EL (cell line): Measurements from ENCODE around the gene PCDHB10.
"Not testable (repeated sequence)": the region's sequence is repeated elsewhere in the genome, so short reads cannot be mapped to it uniquely, and the experiment has no call there.

Experiments
- DNase-seq: peaks from one replicate; pipeline ENCODE4 v3.0.0-alpha.2; 2016

Gene PCDHB10

GRCh38 chr5:141192110-141192725, at the start of gene PCDHB10:
PCDHB10 (plus strand) TSS chr5:141192353; CDS start chr5:141192553, 200 bp downstream.
- peak; percentile 38 for DNase-seq

GRCh38 chr5:141149812-141150211, 42.3 kb upstream of the PCDHB10 start, which contains the start of gene PCDHB6:
PCDHB6 (plus strand) TSS chr5:141150057; CDS start chr5:141150258, 201 bp downstream.
- DNase-seq = peak; percentile 30

- no peak for DNase-seq
Observed at GRCh38 chr5:141150224-141150992, 41.7 kb upstream of the PCDHB10 start.

GRCh38 chr5:141150993-141151325, 41.2 kb upstream of the PCDHB10 start:
- no peak for DNase-seq

GRCh38 chr5:141151632-141152031, 40.5 kb upstream of the PCDHB10 start:
- not testable (repeated sequence) for DNase-seq

- DNase-seq = not testable (repeated sequence)
Observed at GRCh38 chr5:141152096-141152495, 40.1 kb upstream of the PCDHB10 start.

GRCh38 chr5:141155540-141156374, 36.4 kb upstream of the PCDHB10 start:
- DNase-seq = no peak

GRCh38 chr5:141157356-141157755, 34.8 kb upstream of the PCDHB10 start:
- DNase-seq = not testable (repeated sequence)

- not testable (repeated sequence) for DNase-seq
Observed at GRCh38 chr5:141157901-141158300, 34.3 kb upstream of the PCDHB10 start.

- DNase-seq = peak; percentile 48
Observed at GRCh38 chr5:141172381-141173204, 19.6 kb upstream of the PCDHB10 start, which contains the start of gene PCDHB7. PCDHB7 (plus strand) TSS chr5:141172644; CDS start chr5:141172836, 192 bp downstream.

- not testable (repeated sequence) for DNase-seq
Observed at GRCh38 chr5:141174291-141175104, 17.7 kb upstream of the PCDHB10 start.

- DNase-seq = no peak
Observed at GRCh38 chr5:141175933-141176332, 16.2 kb upstream of the PCDHB10 start.

- not testable (repeated sequence) for DNase-seq
Observed at GRCh38 chr5:141177577-141178191, 14.5 kb upstream of the PCDHB10 start, which contains the start of gene PCDHB8. PCDHB8 (plus strand) TSS chr5:141177790; CDS start chr5:141178035, 245 bp downstream.

GRCh38 chr5:141179371-141179770, 12.8 kb upstream of the PCDHB10 start:
- not testable (repeated sequence) for DNase-seq

- not testable (repeated sequence) for DNase-seq
Observed at GRCh38 chr5:141179876-141180275, 12.3 kb upstream of the PCDHB10 start.

GRCh38 chr5:141180313-141180712, 11.8 kb upstream of the PCDHB10 start:
- DNase-seq = no peak

- DNase-seq = peak; percentile 38
Observed at GRCh38 chr5:141182248-141182647, 9.9 kb upstream of the PCDHB10 start, which contains the start of gene PCDHB16. PCDHB16 (plus strand) TSS chr5:141182387; CDS start chr5:141182560, 173 bp downstream.

GRCh38 chr5:141184117-141184855, 7.9 kb upstream of the PCDHB10 start:
- not testable (repeated sequence) for DNase-seq

GRCh38 chr5:141186897-141187512, 5.1 kb upstream of the PCDHB10 start, which contains the start of gene PCDHB9:
PCDHB9 (plus strand) TSS chr5:141187161; CDS start chr5:141187319, 158 bp downstream.
- DNase-seq = peak; percentile 52
